HG03520 (cell line): Measurements from ENCODE around the gene HDAC9.
"Not testable (repeated sequence)": the region's sequence is repeated elsewhere in the genome, so short reads cannot be mapped to it uniquely, and the experiment has no call there.

Experiments used
- ATAC-seq: cut with Tn5 transposase; IDR thresholded peaks from one replicate; pipeline ENCODE4 v1.9.1; 2021; ENCODE audit warnings: mild to moderate bottlenecking, moderate library complexity; ENCODE audit not compliant: unreplicated experiment

HDAC9 gene

GRCh38 chr7:18936265-18936664 lies 440.7 kb downstream of the HDAC9 start:
- ATAC-seq, result no peak

- no peak for ATAC-seq
Observed at GRCh38 chr7:18939771-18940592, 444.4 kb downstream of the HDAC9 start.

GRCh38 chr7:18940593-18941134 lies 445.1 kb downstream of the HDAC9 start:
- no peak for ATAC-seq

- ATAC-seq, result no peak
Observed at GRCh38 chr7:18941207-18941606, 445.7 kb downstream of the HDAC9 start.

- no peak for ATAC-seq
Observed at GRCh38 chr7:18948521-18948920, 453.0 kb downstream of the HDAC9 start.

- ATAC-seq, result no peak
Observed at GRCh38 chr7:18952846-18953245, 457.3 kb downstream of the HDAC9 start.

GRCh38 chr7:18958627-18959026 lies 463.1 kb downstream of the HDAC9 start:
- no peak for ATAC-seq

- ATAC-seq, result no peak
Observed at GRCh38 chr7:18960725-18961124, 465.2 kb downstream of the HDAC9 start.

- ATAC-seq, result no peak
Observed at GRCh38 chr7:18962031-18962430, 466.5 kb downstream of the HDAC9 start.

GRCh38 chr7:18965657-18966056 lies 470.1 kb downstream of the HDAC9 start:
- no peak for ATAC-seq

GRCh38 chr7:18967755-18968154 lies 472.2 kb downstream of the HDAC9 start:
- not testable (repeated sequence) for ATAC-seq

GRCh38 chr7:18971839-18972238 lies 476.3 kb downstream of the HDAC9 start:
- ATAC-seq, result no peak

- no peak for ATAC-seq
Observed at GRCh38 chr7:18974803-18975202, 479.3 kb downstream of the HDAC9 start.

- ATAC-seq, result no peak
Observed at GRCh38 chr7:18975276-18975675, 479.7 kb downstream of the HDAC9 start.

- ATAC-seq, result no peak
Observed at GRCh38 chr7:18975689-18976280, 480.2 kb downstream of the HDAC9 start.

GRCh38 chr7:18976715-18977471 lies 481.3 kb downstream of the HDAC9 start:
- no peak for ATAC-seq

GRCh38 chr7:18978108-18978495 lies 482.6 kb downstream of the HDAC9 start:
- ATAC-seq, result no peak

- ATAC-seq, result not testable (repeated sequence)
Observed at GRCh38 chr7:18990700-18991099, 495.2 kb downstream of the HDAC9 start.

GRCh38 chr7:18993933-18994668 lies 498.6 kb downstream of the HDAC9 start:
- no peak for ATAC-seq

GRCh38 chr7:18995270-18995671 lies 499.7 kb downstream of the HDAC9 start:
- ATAC-seq, result no peak
